ENCODE results near the gene ZNF710.
"Not testable (repeated sequence)": the region's sequence is repeated elsewhere in the genome, so short reads cannot be mapped to it uniquely, and the experiment has no call there.

The ZNF710 gene

DNA sequence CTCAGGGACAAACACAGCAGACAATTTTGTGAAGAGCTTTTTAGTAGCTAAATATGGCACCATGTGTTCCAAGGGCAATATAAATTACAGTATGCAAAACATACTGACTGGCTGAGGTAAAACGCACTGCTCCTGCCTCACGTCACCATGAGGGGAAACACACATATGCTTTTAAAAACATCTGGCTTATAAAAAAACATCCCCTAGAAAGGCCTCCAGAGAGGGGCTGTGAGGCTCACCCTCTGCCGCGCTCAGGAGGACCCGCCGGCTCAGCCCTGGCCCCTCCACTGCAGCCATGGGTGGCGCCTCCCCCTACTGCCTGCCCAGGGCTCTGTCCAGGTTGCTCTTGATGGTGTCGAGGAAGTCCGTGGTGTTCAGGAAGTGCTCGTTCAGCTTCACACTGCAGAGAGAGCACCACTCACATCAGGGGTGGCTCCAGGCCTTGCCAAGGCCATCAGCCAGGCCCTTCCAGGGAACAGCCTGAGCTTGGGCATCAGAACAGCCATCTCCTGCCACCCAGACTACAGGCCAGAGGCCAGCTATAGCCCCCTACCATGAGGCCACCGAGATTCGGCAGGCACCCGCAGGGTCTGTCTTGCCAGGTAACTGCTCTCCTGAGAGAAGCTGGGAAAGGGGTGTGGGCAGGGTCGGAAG lies 83.0 kb downstream of the ZNF710 start:
- no peak for DNase-seq

DNA sequence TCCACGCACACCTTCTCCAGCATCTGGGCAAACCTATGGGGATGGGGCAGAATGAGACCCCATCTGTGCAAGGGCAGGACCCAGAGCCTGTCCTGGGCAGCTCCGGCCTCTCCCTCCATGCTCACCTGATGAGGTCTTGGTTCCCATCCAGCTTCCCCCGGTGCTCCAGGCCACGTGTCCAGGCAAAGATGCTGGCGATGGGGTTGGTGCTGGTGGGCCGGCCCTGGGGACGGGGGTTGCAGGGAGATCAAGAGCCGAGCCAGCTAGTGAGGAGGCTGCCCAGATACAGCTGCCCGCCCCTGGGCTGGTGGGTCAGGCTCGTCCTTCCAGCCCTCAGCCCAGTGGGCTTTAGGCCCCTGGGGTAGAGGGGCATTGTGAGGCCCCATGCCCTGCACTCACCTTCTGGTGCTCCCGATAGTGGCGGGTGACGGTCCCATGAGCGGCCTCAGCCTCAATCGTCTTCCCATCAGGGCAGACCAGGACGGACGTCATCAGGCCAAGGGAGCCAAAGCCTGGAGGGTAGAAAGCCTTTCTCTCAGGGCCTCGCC lies 83.8 kb downstream of the ZNF710 start:
- DNase-seq, result no peak

DNA sequence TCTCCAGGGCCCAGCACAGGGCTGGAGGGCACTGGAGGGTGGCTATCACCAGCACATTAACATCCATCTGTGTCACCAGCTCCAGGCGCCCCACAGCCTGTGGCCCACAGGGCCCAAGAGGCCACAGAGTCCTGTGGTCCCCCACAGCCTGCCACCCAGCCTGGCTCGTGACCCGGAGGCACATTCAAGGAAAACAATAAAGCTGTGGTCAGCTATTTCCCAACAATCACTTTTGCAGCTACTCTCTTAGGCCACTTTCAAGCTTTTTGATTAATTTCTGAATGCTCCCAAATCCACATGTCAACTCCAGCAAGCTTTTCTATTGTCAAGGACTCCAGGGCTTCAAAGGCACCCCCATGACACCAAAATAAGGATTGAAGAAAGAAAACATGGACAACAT lies 84.4 kb downstream of the ZNF710 start:
- no peak for DNase-seq

DNA sequence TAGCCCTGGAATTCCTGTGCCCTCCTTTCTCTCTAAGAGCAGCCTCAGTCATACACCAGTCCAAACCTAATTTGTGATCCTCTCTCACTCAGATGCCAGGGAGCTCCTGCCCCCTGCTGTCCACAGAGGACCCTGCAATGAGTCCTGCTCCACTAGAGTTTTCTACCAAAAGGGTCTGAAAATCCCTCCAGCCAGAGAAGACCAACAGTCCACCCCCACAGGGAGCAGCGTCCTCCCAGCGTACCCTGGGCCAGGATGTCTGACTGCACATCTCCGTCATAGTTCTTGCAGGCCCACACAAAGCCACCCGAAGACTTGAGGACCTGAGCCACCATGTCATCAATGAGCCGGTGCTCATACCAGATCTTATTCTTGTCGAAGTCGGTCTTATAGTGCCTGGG lies 85.7 kb downstream of the ZNF710 start:
- DNase-seq, result peak; percentile 8 to 32

DNA sequence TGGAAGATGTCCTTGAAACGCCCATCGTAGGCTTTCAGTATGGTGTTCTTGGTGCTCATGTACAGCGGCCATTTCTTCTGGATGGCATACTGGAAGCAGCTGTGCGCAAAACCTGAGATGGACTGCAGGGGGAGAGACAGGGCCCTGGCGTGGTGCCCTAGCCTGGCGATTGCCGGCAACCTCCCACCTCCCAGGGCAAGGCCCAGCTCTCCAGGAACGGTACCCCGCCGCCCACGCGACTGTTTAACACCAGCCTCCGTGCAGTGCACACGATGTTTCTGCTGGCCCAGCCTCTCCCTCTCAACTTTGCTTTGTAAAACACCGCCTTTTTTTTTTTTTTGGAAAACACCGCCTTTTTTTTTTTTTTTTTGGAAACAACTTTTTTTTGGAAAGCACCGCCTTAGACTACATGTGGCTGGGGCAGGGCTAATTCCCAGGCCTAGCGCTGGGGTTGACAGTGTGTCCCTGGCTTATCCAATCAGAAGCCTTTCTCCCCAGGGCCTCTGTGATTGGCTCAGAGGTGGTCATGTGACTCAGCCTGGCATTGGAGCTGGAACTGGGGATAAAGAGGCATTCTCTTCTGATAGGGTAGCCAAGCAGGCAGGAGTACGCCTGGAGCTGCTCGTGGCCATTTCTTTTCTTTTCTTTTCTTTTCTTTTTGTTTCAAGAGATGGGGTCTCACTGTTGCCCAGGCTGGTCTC lies 86.5 kb downstream of the ZNF710 start:
- DNase-seq, result peak in 1 of 2 donors; percentile 46

DNA sequence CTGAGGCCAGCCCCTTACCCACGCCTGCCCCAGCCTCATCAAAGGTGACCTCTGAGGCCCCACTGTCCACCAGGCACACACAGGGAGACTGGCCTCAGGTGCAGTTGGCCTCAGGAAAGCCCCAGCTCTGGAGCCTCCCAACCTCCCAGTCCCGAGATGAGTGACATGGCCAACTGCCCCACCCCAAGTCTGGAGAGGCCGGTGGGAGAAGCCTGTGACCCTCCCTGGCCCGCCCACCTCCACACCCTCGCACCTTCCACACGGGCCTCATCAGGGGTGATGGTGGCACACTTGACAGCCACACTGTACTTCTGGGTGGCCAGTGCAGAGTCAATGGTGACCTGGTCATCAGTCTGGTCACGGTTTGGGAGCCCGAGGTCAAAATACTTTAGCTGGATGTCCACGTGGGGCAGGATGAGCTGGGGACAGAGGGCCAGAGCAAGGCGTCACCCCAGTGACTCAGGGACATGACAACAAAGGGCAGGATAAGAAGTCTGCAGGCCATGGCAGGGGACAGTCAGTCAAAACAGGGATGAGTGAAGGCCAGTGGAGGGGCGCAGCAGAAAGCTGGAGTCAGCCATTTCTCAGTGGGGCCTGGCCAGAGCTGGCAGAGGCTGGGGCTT lies 89.2 kb downstream of the ZNF710 start:
- DNase-seq, result no peak

DNA sequence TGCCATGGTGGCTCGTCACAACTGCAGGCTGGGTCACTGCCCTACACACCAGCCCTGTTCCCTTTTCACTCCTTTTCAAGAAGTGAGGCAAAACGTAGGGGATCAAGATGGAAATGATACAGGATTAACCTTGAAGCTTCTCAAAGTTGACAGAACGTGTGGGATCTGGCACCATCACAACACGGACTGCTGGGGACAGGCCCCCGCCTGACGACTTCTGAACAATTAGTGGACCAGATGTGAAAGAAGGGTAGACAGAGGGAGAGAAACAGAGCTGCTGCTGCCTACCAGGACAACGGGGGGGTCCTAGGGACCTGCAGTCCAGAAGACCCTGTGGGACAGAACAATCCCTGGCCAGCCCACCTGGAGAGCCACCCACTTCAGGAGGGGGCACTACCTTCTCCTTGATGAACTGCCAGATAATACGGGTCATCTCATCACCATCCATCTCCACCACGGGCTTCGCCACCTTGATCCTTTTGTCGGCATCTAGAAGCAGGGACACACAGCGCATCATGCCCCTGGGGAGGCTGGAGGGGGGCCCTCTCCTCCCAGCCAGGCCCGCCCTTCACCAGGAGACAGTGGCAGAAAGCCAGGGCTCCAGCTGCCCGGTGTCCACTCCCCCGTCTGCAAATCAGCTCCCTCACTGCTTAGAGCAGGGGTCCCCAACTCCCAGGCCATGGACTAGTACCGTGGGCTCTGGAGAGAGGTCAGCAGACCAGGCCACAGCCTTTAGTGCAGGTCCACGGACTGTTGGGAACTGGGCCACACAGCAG lies 90.2 kb downstream of the ZNF710 start:
- DNase-seq, result no peak

DNA sequence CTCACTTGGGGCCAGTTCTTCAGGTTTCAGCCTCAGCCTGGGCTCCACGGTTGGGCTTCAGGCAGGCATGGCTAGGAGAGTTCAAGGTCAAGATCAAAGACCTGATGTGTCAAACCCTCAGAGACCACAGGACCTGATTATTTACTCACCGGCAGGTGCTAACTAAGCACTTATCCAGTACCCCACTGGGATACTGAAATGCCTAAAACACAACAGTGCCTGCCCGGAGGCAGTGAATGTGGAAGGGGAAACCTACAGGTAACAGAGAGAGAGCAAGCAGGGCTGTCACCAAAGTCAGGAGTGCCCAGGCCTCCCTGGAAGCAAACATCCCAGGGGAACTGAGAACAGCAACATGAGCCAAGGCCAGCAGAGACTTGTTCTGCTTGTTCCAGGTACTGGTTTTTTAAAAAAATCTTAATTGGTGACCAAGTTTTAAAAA lies 94.4 kb downstream of the ZNF710 start:
- DNase-seq, result no peak

DNA sequence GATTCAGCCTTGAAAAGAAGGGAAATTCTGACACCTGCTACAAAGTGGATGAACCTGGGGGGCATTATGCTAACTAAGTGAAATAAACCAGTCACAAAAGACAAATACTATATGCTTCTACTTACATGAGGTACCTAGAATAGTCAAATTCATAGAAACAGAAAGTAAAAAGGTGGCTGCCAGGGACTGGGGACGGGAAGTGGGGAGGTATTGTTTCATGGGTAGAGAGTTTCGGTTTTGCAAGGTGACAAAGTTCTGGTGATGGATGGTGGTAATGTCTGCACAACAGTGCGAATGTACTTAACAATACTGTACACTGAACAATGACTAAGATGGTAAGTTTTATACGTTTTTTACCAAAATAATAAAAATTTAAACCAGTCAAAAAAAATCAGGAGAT lies 96.4 kb downstream of the ZNF710 start:
- peak in 1 of 2 donors; percentile 89 for DNase-seq

DNA sequence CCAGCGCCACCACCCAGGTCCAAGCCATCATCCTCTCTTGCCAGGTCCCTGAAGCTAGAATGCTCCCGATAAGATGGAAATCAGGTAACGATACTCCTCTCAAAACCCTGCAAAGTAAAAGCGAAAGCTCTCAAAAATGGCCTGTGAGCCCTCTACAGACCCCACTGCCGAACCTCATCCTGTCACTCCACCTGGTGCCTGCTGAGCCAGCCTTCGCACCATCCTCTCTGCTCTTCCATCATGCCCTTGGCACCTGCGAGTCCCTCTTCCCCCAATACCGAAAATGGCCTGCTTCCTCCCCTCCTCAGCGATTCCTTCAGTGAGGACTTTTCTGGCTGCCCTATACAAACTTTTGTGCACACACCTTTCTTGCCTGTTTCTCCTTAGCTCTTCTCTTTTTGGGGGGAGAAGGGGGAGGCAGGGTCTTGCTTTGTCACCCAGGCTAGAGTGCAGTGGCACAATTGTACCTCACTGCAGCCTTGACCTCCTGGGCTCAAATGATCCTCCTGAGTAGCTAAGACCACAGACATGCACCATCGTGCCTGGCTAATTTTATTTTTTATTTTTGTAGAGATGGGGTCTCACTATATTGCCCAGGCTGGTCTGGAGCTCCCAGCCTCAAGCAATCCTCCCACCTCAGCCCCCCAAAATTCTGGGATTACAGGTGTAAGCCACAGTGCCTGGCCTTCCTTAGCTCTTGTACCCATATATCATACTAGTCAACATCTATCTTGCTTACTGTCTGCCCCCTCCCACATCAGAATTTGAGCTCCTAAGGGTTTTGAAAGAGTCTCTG lies 98.1 kb downstream of the ZNF710 start:
- no peak for DNase-seq

DNA sequence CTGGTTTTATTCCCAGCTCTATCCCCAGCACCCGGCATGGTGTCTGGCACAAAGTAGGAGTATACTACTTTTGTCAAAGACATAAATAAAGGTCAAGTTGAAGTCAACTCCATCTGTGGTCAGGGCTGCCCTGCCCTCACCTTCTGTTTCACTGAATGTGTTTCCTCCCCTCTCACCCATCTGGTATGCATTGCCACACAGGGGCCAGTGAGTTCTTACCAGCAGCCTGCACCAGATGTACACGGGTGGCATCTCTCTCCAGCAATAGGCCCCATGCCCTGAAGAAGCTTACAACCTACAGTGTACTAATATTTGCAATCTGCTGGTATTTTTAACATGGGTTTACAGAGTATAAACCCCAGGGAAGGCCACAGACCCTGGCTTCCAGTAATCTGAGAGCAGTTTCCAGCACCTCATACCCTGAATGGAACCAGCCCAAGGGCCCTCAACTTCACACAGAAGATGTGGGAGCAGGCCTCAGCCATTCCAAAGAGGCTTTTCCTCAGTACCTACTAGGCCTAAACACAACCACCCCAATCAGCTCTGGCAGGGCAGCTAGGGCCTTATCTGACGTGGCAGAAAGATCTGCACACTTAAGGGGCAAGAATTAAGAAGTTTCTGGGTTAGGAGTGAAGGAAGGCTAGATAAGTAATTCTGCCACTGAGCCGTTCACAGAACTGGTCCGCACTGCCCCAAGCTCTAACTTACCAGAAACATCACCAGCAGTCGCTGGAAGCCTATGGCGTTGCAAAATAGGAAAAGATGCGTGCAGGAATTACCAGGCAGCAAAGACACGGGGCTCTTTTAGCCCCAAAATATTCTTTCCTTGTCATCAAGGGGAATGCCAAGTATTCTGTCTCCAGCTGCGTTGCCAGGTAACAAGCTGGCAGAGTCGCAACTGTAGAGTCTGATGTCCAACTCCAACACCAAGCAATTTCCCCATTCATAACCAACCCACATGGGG lies 99.0 kb downstream of the ZNF710 start:
- no peak for DNase-seq

DNA sequence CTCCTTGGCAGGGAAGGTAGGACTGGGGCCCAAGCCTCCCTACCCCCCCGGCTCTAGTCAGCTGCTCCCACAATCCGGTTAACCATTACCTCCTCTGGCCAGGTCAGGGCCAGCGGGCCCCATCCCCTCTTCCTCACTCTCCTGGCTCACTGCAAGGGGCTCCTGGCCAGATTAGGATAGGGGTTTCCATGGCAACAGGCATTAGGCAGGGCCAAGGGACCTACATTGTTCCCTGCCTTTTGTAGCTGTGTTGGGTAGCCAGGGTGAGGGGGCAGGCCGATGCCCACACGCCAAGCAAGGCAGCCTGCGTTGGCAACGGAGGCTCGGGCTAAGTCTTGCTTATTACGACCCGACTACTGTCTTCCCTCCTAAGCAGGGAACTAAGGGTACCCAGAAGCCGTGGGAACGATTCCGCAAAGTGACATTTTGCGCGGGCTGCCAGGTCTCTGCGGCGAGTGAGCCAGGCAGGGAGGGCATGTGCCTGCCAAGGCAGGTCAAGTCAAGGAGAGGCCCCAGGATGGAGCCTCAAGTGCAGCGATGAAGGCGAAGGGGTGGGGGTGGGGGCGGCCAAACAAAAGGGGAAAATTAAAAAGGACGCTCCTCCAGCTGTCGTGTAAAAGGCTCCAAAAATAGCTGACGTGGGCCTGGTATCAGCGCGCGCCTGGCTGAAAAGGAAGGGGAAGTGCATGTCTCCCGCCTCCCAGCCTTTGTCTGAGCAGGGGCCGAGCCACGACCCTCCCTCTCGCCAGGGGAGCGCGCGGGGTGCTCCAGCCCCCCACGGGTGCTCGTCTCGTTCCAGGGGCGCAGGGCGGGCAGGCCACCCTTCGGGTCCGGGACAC lies 100.2 kb downstream of the ZNF710 start:
- DNase-seq, result peak; percentile 36 to 37

DNA sequence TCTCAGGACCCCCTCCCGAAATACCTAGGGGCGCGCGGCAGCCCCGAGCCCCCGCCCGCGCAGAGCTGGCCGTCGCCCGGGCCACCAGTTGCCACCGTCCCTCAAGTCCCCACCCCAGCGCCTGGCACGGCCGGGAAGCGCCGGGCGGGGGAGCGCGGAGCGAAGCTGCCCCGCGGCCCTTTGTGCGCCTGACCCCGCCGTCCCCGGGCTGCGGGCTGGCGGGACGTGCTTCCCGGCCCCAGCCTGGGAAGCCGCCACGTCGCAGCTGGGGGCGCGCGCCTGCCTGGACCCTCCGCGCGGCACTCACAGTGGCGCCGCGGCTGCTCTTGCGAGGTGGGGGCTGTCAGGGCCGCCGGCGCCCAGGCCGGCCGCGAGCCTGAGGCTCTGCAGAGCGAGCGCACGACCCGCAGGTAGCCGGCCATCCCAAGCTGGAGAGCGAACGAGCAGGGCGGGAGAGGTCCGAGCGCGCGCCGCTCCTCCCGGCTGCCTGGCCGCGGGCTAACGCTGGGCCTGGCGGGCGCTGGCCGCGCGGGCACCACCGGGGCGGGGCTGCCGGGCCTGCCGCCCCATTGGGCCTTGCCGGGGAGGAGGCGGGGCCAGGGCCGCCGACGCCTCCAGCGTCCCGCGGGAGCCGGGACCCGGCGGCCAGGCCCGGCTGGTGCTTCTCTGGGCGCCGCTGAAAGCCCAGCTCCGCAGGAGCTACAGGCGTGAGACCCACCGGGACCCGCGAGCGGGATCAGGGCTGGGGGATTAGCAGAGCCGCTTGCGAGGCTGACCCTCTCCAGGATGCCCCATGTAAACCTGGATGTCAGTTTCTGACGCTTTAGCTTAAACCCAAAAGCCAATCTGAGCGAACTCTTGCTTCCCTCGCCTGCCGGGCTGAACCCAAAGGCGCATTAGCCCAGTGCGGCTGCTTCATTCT lies 101.1 kb downstream of the ZNF710 start, which contains the start of gene IDH2:
IDH2 (minus strand) TSS at position 500 of the 922 bp plus-strand sequence; CDS start at position 422, 78 bp downstream.
- peak; percentile 27 to 46 for DNase-seq

DNA sequence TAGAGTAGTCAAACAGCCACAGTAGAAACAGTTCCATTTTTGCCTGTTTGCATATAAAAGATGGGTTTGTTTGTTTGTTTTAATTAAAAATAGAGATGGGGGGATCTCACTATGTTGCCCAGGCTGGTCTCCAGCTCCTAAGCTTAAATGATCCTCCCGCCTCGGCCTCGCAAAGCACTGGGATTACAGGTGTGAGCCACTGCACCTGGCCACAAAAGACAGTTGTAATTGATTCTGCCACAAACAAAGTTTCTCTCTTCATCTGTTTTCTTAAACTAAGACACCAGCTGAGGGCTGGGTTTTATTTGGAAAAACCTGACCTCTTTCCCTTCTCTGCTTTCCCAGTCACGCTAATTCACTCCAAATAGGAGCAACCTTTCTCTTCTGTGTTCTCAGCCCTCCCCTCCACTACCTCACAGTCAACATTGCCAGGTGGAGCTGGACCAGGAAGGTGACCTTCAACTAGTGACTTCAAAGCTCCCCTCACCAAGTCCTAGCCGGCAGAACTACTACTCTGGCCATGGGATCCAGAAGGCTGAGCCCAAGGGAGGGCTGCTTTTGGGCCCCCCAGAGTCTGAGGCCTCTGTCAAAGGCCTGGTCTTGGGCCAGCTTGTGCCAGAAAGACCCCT lies 102.7 kb downstream of the ZNF710 start:
- DNase-seq, result no peak

DNA sequence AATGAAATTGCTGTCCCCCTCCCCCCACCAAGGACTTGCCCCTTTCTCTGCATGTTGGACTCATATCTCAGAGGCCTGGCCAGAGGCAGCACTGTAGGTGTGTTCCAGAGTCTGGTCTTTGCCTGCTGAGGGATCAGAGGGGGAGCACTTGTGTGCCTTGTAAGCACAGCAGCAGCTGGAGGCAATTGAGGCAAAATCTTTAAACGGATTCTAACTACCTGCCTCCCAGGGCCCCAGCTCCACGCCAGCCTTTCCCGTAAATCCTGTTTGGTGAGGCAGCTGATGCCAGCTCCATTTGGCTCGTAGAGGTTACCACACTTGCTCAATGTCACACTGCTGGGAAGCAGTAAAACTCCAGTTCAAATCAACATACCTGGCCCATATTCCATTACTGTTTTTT lies 103.4 kb downstream of the ZNF710 start:
- DNase-seq, result no peak

DNA sequence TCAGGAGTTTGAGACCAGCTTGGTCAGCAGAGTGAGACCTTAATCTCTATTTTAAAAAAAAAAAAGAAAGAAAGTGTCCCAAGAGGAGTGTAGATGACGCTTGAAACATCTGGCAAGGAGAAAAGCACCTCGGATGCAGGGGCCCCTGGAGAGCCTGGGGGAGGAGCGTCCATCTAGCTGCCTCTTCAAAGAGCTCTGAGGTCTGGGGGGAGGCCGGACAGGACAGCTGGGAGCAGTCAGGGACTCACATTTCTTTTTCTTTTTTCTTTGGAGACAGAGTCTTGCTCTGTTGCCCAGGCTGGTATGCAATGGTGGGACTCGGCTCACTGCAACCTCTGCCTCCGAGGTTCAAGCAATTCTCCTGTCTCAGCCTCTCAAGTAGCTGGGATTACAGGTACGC lies 104.4 kb downstream of the ZNF710 start:
- no peak for DNase-seq

DNA sequence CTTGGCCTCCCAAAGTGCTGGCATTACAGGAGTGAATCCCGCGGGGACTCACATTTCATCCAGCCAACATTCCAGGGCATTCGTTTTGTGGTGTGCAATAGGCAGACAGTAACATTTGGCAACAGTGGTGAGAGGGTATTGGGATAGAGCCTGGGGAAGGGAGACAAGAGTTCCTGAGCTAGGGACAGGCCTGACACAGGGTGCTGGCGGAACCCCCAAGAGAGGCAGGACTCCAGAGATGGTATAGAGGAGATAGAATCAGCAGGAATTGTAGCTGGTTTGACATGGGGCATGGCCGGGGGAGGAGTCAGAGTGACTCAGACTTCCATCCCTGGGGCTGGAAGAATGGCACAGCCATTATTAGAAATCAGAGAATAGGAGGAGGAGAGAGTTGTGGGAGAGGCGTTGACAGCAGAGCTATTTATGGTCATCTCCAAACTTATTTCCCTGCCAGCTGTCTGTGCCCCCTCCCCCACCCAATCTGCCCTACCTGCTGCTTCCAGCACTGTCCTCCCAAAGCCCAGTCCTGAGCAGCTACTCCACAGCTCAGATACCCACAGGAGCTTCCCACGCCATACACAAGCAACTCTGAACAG lies 105.5 kb downstream of the ZNF710 start:
- no peak for DNase-seq

DNA sequence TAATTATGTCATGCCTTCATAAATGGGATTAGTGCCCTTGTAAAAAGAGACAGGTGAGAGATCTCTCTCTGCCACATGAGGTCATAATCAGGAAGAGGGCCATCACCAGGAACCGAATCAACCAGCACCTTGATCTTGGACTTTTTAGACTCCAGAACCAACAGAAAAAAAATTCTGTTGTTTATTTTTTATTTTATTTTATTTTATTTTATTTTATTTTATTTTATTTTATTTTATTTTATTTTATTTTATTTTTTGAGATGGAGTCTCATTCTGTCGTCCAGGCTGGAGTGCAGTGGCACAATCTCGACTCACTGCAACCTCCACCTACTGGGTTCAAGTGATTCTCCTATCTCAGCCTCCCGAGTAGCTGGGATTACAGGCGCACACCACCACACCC lies 106.9 kb downstream of the ZNF710 start:
- not testable (repeated sequence) for DNase-seq
